GM23338 (cell line): ENCODE measurements around the gene MICALL1.

Source experiments
- CREB1 ChIP-seq: fragments of 250-450 bp; sonication (Bioruptor Pico); IDR thresholded peaks from 2 replicates; pipeline ENCODE4 v1.5.0; 2020; ENCODE audit warnings: low read depth, mild to moderate bottlenecking, moderate library complexity
- ETS1 ChIP-seq: IDR thresholded peaks from 2 replicates; pipeline ENCODE4 v1.6.1; 2016; ENCODE audit warnings: antibody characterized with exemption
- EZH2 ChIP-seq: fragments of 200-600 bp; sonication (generic); IDR thresholded peaks from one replicate; pipeline ENCODE4 v1.8.0; 2017; ENCODE audit warnings: antibody characterized with exemption, mild to moderate bottlenecking, low read depth; ENCODE audit not compliant: unreplicated experiment
- EZH2phosphoT487 ChIP-seq: fragments of 200-600 bp; sonication (generic); IDR thresholded peaks from one replicate; pipeline ENCODE4 v1.8.1; 2018; ENCODE audit warnings: antibody characterized with exemption; ENCODE audit not compliant: unreplicated experiment
- JUNB ChIP-seq: IDR thresholded peaks from one replicate; pipeline ENCODE4 v1.6.1; 2016; ENCODE audit warnings: antibody characterized with exemption; ENCODE audit not compliant: unreplicated experiment
- POLR2AphosphoS5 ChIP-seq: IDR thresholded peaks from 2 replicates; pipeline ENCODE4 v1.6.1; 2016; ENCODE audit warnings: antibody characterized with exemption, low read depth
- REST ChIP-seq: IDR thresholded peaks from one replicate; pipeline ENCODE4 v1.6.1; 2018; ENCODE audit warnings: antibody characterized with exemption; ENCODE audit not compliant: unreplicated experiment
- TF ChIP-seq, protein P1 (sequence below), 2 experiments: fragments of 200-600 bp in 1 of 2; sonication (generic) in 1 of 2; conservative IDR thresholded peaks; 2 replicates each; pipeline versions ENCODE4 v1.5.1 to v1.6.1; 2016 to 2017; ENCODE audit warnings: antibody characterized with exemption in 2 of 2, low read depth in 2 of 2, mild to moderate bottlenecking in 2 of 2, moderate library complexity in 1 of 2

- TF ChIP-seq, protein P1, sequence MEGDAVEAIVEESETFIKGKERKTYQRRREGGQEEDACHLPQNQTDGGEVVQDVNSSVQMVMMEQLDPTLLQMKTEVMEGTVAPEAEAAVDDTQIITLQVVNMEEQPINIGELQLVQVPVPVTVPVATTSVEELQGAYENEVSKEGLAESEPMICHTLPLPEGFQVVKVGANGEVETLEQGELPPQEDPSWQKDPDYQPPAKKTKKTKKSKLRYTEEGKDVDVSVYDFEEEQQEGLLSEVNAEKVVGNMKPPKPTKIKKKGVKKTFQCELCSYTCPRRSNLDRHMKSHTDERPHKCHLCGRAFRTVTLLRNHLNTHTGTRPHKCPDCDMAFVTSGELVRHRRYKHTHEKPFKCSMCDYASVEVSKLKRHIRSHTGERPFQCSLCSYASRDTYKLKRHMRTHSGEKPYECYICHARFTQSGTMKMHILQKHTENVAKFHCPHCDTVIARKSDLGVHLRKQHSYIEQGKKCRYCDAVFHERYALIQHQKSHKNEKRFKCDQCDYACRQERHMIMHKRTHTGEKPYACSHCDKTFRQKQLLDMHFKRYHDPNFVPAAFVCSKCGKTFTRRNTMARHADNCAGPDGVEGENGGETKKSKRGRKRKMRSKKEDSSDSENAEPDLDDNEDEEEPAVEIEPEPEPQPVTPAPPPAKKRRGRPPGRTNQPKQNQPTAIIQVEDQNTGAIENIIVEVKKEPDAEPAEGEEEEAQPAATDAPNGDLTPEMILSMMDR (conservative IDR thresholded peaks at IDR 0.05; ENCODE audit: low read depth in 2 of 2): no peak
- no peak for TF ChIP-seq EZH2phosphoT487
- no peak for TF ChIP-seq REST
- TF ChIP-seq POLR2AphosphoS5: no peak
- TF ChIP-seq ETS1: no peak
- no peak for TF ChIP-seq EZH2
- TF ChIP-seq JUNB: no peak
- TF ChIP-seq CREB1 (CRISPR knock-in tag): no peak
Observed at GRCh38 chr22:37967637-37968451, 61.7 kb downstream of the MICALL1 start.
